Sigmoid colon (tissue), 7 donors: ENCODE results near the gene SCN10A. TPM values are rescaled to one million over a fixed set of nuclear protein-coding genes. Genes with fewer than 3 reads are reported as not detected.

Source experiments
- DNase-seq: peaks from one replicate; pipeline ENCODE4 v3.0.0-alpha.2; 2019
- H3K27ac ChIP-seq, 4 donors: fragments of 200-600 bp; sonication (generic); one replicate each; pipeline ENCODE4 v1.5.1; 2016 to 2019; ENCODE audit warnings: mild to moderate bottlenecking in 1 of 4
- H3K27me3 ChIP-seq, 3 donors: fragments of 200-600 bp; sonication (generic); one replicate each; pipeline ENCODE4 v1.5.1; 2019; ENCODE audit warnings: mild to moderate bottlenecking in 1 of 3
- H3K36me3 ChIP-seq, 4 donors: fragments of 200-600 bp; sonication (generic); one replicate each; pipeline ENCODE4 v1.5.1; 2016 to 2019
- H3K4me1 ChIP-seq, 4 donors: fragments of 200-600 bp; sonication (generic); one replicate each; pipeline ENCODE4 v1.5.1; 2017 to 2019
- H3K4me3 ChIP-seq, 4 donors: fragments of 200-600 bp; sonication (generic); one replicate each; pipeline ENCODE4 v1.5.1; 2017 to 2019; ENCODE audit warnings: mild to moderate bottlenecking in 2 of 4, moderate library complexity in 1 of 4
- H3K9me3 ChIP-seq, 4 donors: fragments of 200-600 bp in 3 of 4; sonication (generic) in 3 of 4; one replicate each; pipeline versions ENCODE4 v1.5.1 to v1.6.1; 2013 to 2019
- CTCF ChIP-seq, 4 experiments: fragments of 450-650 bp in 3 of 4; fragments of 200-600 bp in 1 of 4; IDR thresholded peaks; one replicate each; pipeline ENCODE4 v1.5.1; 2016 to 2019; ENCODE audit warnings: antibody characterized with exemption in 4 of 4, mild to moderate bottlenecking in 3 of 4, moderate library complexity in 2 of 4
- EP300 ChIP-seq, 4 donors: sonication (generic); formaldehyde crosslinking; IDR thresholded peaks; one replicate each; pipeline ENCODE4 v1.6.1; 2017; ENCODE audit warnings: antibody characterized with exemption in 4 of 4
- POLR2A ChIP-seq, 2 donors: fragments of 450-650 bp; IDR thresholded peaks; one replicate each; pipeline ENCODE4 v1.6.1; 2016; ENCODE audit warnings: antibody characterized with exemption in 2 of 2, mild to moderate bottlenecking in 2 of 2, moderate library complexity in 2 of 2
- POLR2AphosphoS5 ChIP-seq, 4 donors: sonication (generic); formaldehyde crosslinking; IDR thresholded peaks; one replicate each; pipeline ENCODE4 v1.6.1; 2017; ENCODE audit warnings: antibody characterized with exemption in 4 of 4
- WGBS, 2 donors: extraction: QIAGEN DNeasy Blood & Tissue Kit; methylation state at CpG; one replicate each; pipeline ENCODE4 v1.1.7; 2013; 5-methylcytosine and 5-hydroxymethylcytosine counted together
- intact Hi-C: fragments of 100-400 bp; cut with DNase I; formaldehyde crosslinking; loops from one replicate; pipeline ENCODE4 v1.15.1; 2023
- polyA plus RNA-seq, 3 donors: library from polyadenylated mRNA; stranded (reverse); fragments of 200-250 nt; gene quantifications; one replicate each; pipeline ENCODE4 v1.2.3, GENCODE V29; 2013
- total RNA-seq, 4 donors: library from RNA; depleted of rRNA; stranded (reverse); fragments of >200 nt; gene quantifications; one replicate each; pipeline ENCODE4 v1.1.0, GENCODE V29; 2016
- donor health status: healthy with polysubstance abuse.
- donor health status: Bipolar disorder and iron deficiency.
- donor health status: healthy.

The SCN10A gene
- total RNA-seq (not detected), polyA plus RNA-seq (not detected)

DNA sequence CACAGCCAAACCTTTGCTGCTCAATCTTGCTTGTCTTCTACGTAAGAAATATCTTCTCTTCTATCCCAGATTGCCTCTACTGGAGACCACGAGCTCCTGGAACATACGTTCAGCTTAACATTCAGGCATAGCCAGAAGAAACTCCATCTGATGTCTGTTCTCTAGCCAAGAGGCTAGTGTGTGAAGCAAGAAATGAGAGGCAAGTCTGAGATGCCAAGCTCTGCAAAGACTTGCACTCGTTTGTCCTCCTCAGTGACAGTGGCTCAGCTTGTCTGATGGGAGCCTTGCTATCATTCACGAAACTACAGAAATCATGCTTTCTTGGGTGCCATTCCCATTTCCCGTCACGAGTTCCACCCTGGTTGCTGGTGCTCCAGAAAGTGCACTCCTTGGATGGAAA, at the start of gene SCN10A:
SCN10A (minus strand) TSS at position 192 of the 400 bp plus-strand sequence. CDS start 22,207 bp downstream, outside the sequence.
- H3K4me3 ChIP-seq, result no peak within 1 kb of the TSS
- no peaks in the 10 kb centered on the region for H3K4me1 ChIP-seq
- intact Hi-C loops, result no loop called here
- TF ChIP-seq CTCF (IDR thresholded peaks at IDR 0.05) (no peak), POLR2AphosphoS5 (IDR thresholded peaks at IDR 0.05) (no peak), EP300 (IDR thresholded peaks at IDR 0.05) (no peak), POLR2A (IDR thresholded peaks at IDR 0.05) (no peak)
- H3K36me3 ChIP-seq, result no peaks in the 10 kb centered on the region
- DNase-seq, result no peak
- H3K27me3 ChIP-seq, result no peaks in the 10 kb centered on the region
- no peaks in the 10 kb centered on the region for H3K9me3 ChIP-seq
- no peak within 1 kb of the TSS for H3K27ac ChIP-seq
- WGBS, 2 donors, result 69 to 84% methylated on average over 7 of the region's 7 CpGs

GRCh38 chr3:38853011-38853410, 37.0 kb upstream of the SCN10A start:
- Histone ChIP-seq H3K4me1 (no peaks in the 10 kb centered on the region), H3K36me3 (no peaks in the 10 kb centered on the region), H3K27ac (no peak overlapping the region), H3K9me3 (no peaks in the 10 kb centered on the region), H3K27me3 (no peaks in the 10 kb centered on the region), H3K4me3 (no peak overlapping the region)
- no peak for DNase-seq
- TF ChIP-seq POLR2AphosphoS5 (IDR thresholded peaks at IDR 0.05) (no peak), EP300 (IDR thresholded peaks at IDR 0.05) (no peak), CTCF (IDR thresholded peaks at IDR 0.05) (no peak), POLR2A (IDR thresholded peaks at IDR 0.05) (no peak)
- intact Hi-C loops, result no loop called here

DNA sequence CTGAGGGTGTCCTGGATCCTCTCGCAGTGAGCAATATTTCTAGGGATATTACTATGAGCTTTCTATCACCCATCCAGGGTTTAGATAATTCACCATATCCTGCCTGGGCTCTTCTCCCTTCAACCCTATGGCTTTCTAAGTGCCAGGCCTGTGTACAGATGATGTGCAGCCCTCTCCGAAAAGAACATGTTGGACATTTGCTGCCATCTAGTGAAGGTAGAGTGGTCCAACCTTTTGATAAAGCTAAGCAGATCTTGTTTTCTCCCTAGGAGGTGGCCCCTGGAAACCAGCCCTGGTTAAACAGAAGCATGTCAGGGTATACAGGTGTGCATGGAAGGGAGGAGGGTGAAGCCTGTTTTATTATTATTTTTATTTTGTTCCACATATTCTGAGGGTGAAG, 27.9 kb upstream of the SCN10A start:
- Histone ChIP-seq H3K4me3 (no peak overlapping the region), H3K27me3 (no peaks in the 10 kb centered on the region), H3K27ac (no peak overlapping the region), H3K4me1 (no peaks in the 10 kb centered on the region), H3K9me3 (no peaks in the 10 kb centered on the region), H3K36me3 (no peaks in the 10 kb centered on the region)
- no peak for DNase-seq
- intact Hi-C loops, result loop anchor here (5.0 kb wide), 1 partner anchor 322 kb away; no protein-coding TSS in a partner anchor
- TF ChIP-seq EP300 (IDR thresholded peaks at IDR 0.05) (no peak), POLR2AphosphoS5 (IDR thresholded peaks at IDR 0.05) (no peak), POLR2A (IDR thresholded peaks at IDR 0.05) (no peak), CTCF (IDR thresholded peaks at IDR 0.05) (no peak)
- WGBS, 2 donors, result 57 to 64% methylated on average over 2 of the region's 2 CpGs

- TF ChIP-seq POLR2A (IDR thresholded peaks at IDR 0.05) (no peak), POLR2AphosphoS5 (IDR thresholded peaks at IDR 0.05) (no peak), EP300 (IDR thresholded peaks at IDR 0.05) (no peak), CTCF (IDR thresholded peaks at IDR 0.05) (no peak)
- intact Hi-C loops, result loop anchor here (5.0 kb wide), 1 partner anchor 320 kb away; no protein-coding TSS in a partner anchor
- Histone ChIP-seq H3K9me3 (no peaks in the 10 kb centered on the region), H3K36me3 (no peaks in the 10 kb centered on the region), H3K27ac (no peak overlapping the region), H3K27me3 (no peaks in the 10 kb centered on the region), H3K4me1 (no peaks in the 10 kb centered on the region), H3K4me3 (no peak overlapping the region)
- DNase-seq, result no peak
- 51 to 69% methylated on average over 4 of the region's 4 CpGs for WGBS, 2 donors
Measured at GRCh38 chr3:38842266-38842965, 26.4 kb upstream of the SCN10A start.
